Measurements from ENCODE around the gene RGL3. TPM values are rescaled to one million over a fixed set of nuclear protein-coding genes. Genes with fewer than 3 reads are reported as not detected.

The RGL3 gene
- total and polyA plus RNA-seq, 9 of the 15 experiments (the other 6 are each of a cell fraction or from before 2014, with no cell fraction given) = 0.12 to 0.61 (median 0.32) TPM; not detected in 4

DNA sequence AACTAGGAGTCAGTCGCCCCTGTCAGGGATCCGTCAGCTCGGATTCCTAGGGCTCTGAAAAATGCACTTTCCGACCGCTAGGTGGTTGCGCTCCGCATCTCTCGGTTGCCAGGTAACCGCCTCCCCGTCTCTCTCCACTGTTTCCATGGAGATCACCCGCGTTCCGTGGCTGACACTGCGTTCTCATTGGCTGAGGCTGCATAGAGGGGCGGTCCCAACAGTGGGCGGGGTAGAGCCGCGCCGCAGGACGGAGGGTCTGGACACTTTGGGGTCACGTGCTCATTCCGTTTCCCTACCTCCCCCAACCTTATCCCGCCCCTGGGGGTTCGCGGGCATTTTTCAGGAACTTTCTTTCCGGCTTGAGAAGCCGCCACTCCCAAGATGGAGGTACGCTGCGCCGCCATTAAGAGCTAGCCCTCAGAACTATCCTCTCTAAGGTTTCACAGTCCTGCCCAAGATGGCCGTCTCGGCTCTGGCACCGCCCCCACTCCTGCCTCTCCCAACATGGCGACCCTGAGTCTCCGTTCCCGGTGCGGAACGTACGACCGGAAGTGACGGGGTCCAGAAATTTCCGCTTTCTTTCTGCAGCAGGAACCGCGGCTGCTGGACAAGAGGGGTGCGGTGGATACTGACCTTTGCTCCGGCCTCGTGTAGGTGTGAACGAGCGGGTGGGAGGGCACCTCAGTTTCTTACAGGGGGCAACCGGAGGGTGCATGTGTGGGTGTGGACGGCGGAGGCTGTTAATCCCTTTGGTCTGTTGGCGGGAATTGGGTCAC lies 16.1 kb upstream of the RGL3 start, which contains the start of the genes ODAD3 and PRKCSH (continued):
- TF ChIP-seq NFIX (CRISPR knock-in tag; IDR thresholded peaks at IDR 0.05; ENCODE audit: low read depth) (no peak), GATA2 (CRISPR knock-in tag; IDR thresholded peaks at IDR 0.05) (no peak), RBM15 (IDR thresholded peaks at IDR 0.05; ENCODE audit: insufficient read depth, low read length) (no peak), ZNF12 (CRISPR knock-in tag; IDR thresholded peaks at IDR 0.05) (no peak), ZNF436 (CRISPR knock-in tag; IDR thresholded peaks at IDR 0.05) (no peak), KLF16 (IDR thresholded peaks at IDR 0.05) (no peak)
- TF ChIP-seq, protein P1, sequence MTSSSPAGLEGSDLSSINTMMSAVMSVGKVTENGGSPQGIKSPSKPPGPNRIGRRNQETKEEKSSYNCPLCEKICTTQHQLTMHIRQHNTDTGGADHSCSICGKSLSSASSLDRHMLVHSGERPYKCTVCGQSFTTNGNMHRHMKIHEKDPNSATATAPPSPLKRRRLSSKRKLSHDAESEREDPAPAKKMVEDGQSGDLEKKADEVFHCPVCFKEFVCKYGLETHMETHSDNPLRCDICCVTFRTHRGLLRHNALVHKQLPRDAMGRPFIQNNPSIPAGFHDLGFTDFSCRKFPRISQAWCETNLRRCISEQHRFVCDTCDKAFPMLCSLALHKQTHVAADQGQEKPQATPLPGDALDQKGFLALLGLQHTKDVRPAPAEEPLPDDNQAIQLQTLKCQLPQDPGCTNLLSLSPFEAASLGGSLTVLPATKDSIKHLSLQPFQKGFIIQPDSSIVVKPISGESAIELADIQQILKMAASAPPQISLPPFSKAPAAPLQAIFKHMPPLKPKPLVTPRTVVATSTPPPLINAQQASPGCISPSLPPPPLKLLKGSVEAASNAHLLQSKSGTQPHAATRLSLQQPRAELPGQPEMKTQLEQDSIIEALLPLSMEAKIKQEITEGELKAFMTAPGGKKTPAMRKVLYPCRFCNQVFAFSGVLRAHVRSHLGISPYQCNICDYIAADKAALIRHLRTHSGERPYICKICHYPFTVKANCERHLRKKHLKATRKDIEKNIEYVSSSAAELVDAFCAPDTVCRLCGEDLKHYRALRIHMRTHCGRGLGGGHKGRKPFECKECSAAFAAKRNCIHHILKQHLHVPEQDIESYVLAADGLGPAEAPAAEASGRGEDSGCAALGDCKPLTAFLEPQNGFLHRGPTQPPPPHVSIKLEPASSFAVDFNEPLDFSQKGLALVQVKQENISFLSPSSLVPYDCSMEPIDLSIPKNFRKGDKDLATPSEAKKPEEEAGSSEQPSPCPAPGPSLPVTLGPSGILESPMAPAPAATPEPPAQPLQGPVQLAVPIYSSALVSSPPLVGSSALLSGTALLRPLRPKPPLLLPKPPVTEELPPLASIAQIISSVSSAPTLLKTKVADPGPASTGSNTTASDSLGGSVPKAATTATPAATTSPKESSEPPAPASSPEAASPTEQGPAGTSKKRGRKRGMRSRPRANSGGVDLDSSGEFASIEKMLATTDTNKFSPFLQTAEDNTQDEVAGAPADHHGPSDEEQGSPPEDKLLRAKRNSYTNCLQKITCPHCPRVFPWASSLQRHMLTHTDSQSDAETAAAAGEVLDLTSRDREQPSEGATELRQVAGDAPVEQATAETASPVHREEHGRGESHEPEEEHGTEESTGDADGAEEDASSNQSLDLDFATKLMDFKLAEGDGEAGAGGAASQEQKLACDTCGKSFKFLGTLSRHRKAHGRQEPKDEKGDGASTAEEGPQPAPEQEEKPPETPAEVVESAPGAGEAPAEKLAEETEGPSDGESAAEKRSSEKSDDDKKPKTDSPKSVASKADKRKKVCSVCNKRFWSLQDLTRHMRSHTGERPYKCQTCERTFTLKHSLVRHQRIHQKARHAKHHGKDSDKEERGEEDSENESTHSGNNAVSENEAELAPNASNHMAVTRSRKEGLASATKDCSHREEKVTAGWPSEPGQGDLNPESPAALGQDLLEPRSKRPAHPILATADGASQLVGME (CRISPR knock-in tag; IDR thresholded peaks at IDR 0.05) = peak; percentile 99
- TF ChIP-seq, protein P2, sequence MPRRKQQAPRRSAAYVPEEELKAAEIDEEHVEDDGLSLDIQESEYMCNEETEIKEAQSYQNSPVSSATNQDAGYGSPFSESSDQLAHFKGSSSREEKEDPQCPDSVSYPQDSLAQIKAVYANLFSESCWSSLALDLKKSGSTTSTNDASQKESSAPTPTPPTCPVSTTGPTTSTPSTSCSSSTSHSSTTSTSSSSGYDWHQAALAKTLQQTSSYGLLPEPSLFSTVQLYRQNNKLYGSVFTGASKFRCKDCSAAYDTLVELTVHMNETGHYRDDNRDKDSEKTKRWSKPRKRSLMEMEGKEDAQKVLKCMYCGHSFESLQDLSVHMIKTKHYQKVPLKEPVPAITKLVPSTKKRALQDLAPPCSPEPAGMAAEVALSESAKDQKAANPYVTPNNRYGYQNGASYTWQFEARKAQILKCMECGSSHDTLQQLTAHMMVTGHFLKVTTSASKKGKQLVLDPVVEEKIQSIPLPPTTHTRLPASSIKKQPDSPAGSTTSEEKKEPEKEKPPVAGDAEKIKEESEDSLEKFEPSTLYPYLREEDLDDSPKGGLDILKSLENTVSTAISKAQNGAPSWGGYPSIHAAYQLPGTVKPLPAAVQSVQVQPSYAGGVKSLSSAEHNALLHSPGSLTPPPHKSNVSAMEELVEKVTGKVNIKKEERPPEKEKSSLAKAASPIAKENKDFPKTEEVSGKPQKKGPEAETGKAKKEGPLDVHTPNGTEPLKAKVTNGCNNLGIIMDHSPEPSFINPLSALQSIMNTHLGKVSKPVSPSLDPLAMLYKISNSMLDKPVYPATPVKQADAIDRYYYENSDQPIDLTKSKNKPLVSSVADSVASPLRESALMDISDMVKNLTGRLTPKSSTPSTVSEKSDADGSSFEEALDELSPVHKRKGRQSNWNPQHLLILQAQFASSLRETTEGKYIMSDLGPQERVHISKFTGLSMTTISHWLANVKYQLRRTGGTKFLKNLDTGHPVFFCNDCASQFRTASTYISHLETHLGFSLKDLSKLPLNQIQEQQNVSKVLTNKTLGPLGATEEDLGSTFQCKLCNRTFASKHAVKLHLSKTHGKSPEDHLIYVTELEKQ (CRISPR knock-in tag; IDR thresholded peaks at IDR 0.05) = no peak
- TF ChIP-seq, protein P3, sequence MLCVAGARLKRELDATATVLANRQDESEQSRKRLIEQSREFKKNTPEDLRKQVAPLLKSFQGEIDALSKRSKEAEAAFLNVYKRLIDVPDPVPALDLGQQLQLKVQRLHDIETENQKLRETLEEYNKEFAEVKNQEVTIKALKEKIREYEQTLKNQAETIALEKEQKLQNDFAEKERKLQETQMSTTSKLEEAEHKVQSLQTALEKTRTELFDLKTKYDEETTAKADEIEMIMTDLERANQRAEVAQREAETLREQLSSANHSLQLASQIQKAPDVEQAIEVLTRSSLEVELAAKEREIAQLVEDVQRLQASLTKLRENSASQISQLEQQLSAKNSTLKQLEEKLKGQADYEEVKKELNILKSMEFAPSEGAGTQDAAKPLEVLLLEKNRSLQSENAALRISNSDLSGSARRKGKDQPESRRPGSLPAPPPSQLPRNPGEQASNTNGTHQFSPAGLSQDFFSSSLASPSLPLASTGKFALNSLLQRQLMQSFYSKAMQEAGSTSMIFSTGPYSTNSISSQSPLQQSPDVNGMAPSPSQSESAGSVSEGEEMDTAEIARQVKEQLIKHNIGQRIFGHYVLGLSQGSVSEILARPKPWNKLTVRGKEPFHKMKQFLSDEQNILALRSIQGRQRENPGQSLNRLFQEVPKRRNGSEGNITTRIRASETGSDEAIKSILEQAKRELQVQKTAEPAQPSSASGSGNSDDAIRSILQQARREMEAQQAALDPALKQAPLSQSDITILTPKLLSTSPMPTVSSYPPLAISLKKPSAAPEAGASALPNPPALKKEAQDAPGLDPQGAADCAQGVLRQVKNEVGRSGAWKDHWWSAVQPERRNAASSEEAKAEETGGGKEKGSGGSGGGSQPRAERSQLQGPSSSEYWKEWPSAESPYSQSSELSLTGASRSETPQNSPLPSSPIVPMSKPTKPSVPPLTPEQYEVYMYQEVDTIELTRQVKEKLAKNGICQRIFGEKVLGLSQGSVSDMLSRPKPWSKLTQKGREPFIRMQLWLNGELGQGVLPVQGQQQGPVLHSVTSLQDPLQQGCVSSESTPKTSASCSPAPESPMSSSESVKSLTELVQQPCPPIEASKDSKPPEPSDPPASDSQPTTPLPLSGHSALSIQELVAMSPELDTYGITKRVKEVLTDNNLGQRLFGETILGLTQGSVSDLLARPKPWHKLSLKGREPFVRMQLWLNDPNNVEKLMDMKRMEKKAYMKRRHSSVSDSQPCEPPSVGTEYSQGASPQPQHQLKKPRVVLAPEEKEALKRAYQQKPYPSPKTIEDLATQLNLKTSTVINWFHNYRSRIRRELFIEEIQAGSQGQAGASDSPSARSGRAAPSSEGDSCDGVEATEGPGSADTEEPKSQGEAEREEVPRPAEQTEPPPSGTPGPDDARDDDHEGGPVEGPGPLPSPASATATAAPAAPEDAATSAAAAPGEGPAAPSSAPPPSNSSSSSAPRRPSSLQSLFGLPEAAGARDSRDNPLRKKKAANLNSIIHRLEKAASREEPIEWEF (CRISPR knock-in tag; IDR thresholded peaks at IDR 0.05) = 0 out of 2 replicates have a peak, but pooled peaks have one; percentile 53
- TF ChIP-seq, protein P4, sequence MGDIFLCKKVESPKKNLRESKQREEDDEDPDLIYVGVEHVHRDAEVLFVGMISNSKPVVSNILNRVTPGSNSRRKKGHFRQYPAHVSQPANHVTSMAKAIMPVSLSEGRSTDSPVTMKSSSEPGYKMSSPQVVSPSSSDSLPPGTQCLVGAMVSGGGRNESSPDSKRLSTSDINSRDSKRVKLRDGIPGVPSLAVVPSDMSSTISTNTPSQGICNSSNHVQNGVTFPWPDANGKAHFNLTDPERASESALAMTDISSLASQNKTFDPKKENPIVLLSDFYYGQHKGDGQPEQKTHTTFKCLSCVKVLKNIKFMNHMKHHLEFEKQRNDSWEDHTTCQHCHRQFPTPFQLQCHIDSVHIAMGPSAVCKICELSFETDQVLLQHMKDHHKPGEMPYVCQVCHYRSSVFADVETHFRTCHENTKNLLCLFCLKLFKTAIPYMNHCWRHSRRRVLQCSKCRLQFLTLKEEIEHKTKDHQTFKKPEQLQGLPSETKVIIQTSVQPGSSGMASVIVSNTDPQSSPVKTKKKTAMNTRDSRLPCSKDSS (IDR thresholded peaks at IDR 0.05; ENCODE audit: low read depth, partially characterized antibody) = no peak
